Measurements from ENCODE around the gene CASP8. TPM values are rescaled to one million over a fixed set of nuclear protein-coding genes. Genes with fewer than 3 reads are reported as not detected.
A peak's percentile ranks its signal among the peaks of the same experiment; 100 is the strongest.

CASP8 gene
- total and polyA plus RNA-seq, 2 of the 8 experiments (the other 6 are each of a cell fraction or from before 2014, with no cell fraction given): 2.3 to 3.6 TPM

DNA sequence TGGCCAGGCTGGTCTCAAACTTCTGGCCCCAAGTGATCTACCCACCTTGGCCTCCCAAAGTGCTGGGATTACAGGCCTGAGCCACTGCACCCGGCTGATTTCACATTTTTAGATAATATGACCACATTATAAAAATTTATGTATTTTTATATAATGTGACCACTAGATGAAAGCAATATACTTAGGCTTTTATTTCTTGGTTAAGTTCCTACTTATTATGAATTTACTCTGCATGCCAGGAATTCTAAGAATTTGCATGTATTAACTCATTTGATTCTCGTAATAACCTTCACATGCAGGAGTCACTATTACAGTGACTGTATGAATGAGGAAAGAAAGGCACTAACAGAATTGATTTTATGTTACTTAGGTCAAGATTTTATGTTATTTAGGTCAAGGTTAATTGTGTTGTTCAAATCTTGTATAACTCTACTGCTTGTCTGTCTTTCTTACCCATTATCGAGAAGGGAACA is 25.6 kb upstream of the CASP8 start:
- Histone ChIP-seq H3K79me2 (ENCODE audit: control insufficient read depth in 1 of 2, insufficient read depth in 2 of 2, low read length in 2 of 2) (no peaks in the 10 kb centered on the region), H2BK120ac (replicated peaks; ENCODE audit: low read depth, low read length) (no peak overlapping the region), H3K23me2 (ENCODE audit: low read depth, low read length) (no peaks in the 10 kb centered on the region; the same call in 1 of the 2 replicates), H4K91ac (replicated peaks; ENCODE audit: insufficient read length, low read length) (no peak overlapping the region), H3K4me3 (ENCODE audit: extremely low read depth in 1 of 4, insufficient read depth in 2 of 4, low read depth in 3 of 4, low read length in 4 of 4) (peak overlapping the region in 1 of 4 experiments; percentile 13; a peak in 2 of 8 replicates), H3K4ac (replicated peaks; ENCODE audit: insufficient read length, low read depth, low read length) (no peak overlapping the region), H2AFZ (ENCODE audit: low read length) (no peak overlapping the region), H3K79me1 (ENCODE audit: low read depth, low read length) (no peaks in the 10 kb centered on the region), H2BK15ac (ENCODE audit: low read length) (no peak overlapping the region), H2AK5ac (ENCODE audit: low read depth, low read length) (no peak overlapping the region), H4K20me1 (replicated peaks in 1 of 2; ENCODE audit: control insufficient read depth in 1 of 2, insufficient read depth in 2 of 2, low read length in 2 of 2) (peaks cover 0 to 1% of the 10 kb centered on the region in 2 experiments), H3K23ac (ENCODE audit: insufficient read length) (no peak overlapping the region), H3K9ac (replicated peaks in 1 of 4; ENCODE audit: extremely low read depth in 1 of 4, low read depth in 3 of 4, low read length in 3 of 4) (no peak overlapping the region), H3K14ac (ENCODE audit: insufficient read length) (no peak overlapping the region), H3K18ac (ENCODE audit: extremely low read depth, low read length) (no peak overlapping the region), H3K56ac (replicated peaks; ENCODE audit: insufficient read length, low read depth, low read length) (no peak overlapping the region), H3K27ac (ENCODE audit: low read depth, low read length) (no peak overlapping the region), H3K27me3 (replicated peaks in 1 of 4; ENCODE audit: control insufficient read depth in 3 of 4, extremely low read depth in 1 of 4, insufficient read depth in 3 of 4, low read length in 3 of 4) (no peaks in the 10 kb centered on the region), H3K9me3 (ENCODE audit: insufficient read depth in 2 of 2, low read depth in 1 of 2, low read length in 1 of 2) (no peaks in the 10 kb centered on the region), H2BK20ac (ENCODE audit: low read length) (no peak overlapping the region), H4K5ac (ENCODE audit: insufficient read length, low read depth, low read length) (no peak overlapping the region), H3K36me3 (ENCODE audit: control insufficient read depth in 2 of 4, insufficient read depth in 4 of 4, low read length in 3 of 4) (no peaks in the 10 kb centered on the region), H2BK5ac (ENCODE audit: low read depth, low read length) (no peak overlapping the region), H2BK12ac (ENCODE audit: low read depth, low read length) (no peak overlapping the region), H3K4me1 (replicated peaks in 1 of 4; ENCODE audit: control insufficient read depth in 3 of 4, insufficient read depth in 4 of 4, low read length in 3 of 4) (no peaks in the 10 kb centered on the region; a peak in 1 of 7 replicates), H3K4me2 (ENCODE audit: insufficient read depth in 1 of 2, low read depth in 2 of 2, low read length in 2 of 2) (no peak overlapping the region; a peak in 1 of 4 replicates), H4K8ac (ENCODE audit: extremely low read depth, insufficient read depth, low read length) (no peak overlapping the region)
- WGBS, 2 experiments (ENCODE audit: extremely low coverage in 1 of 2, insufficient coverage in 1 of 2, insufficient read length in 1 of 2, insufficient replicate concordance in 2 of 2, low coverage in 1 of 2, low lambda C conversion rate in 2 of 2, missing lambda C conversion rate in 1 of 2): 82% methylated on average over 3 of the region's 3 CpGs; no CpG with 5 or more reads in 1 of the 2 experiments
- no peak for FAIRE-seq
- POLR2A ChIA-PET (ENCODE audit: partially characterized antibody): interaction anchor here (0.7 kb wide), 1 partner anchor 216 kb away, joined by 3 read pairs; no protein-coding TSS in a partner anchor
- no peak for DNase-seq (ENCODE audit: low read depth in 1 of 2, low spot score in 2 of 2)
- CTCF ChIA-PET (ENCODE audit: partially characterized antibody): interaction anchor here (0.6 to 3.3 kb wide), 10 partner anchors 16 to 413 kb away, joined by 3 to 42 read pairs (median 3); partner anchors contain the start of genes CASP10 and PPIL3
- no peak for TF ChIP-seq HDAC2 (IDR thresholded peaks at IDR 0.05; ENCODE audit: borderline replicate concordance in 1 of 2, low read depth in 2 of 2, low read length in 2 of 2)
- TF ChIP-seq PHF8 (conservative IDR thresholded peaks at IDR 0.05; ENCODE audit: low read depth, low read length): no peak
- no peak for TF ChIP-seq NANOG (IDR thresholded peaks at IDR 0.05; ENCODE audit: insufficient read depth, low read depth, low read length, poor library complexity, severe bottlenecking)
- no peak for TF ChIP-seq EZH2 (IDR thresholded peaks at IDR 0.05; ENCODE audit: low read depth, low read length, severe bottlenecking)
- no peak for TF ChIP-seq TCF12 (IDR thresholded peaks at IDR 0.05; ENCODE audit: low read depth, low read length)
- no peak for TF ChIP-seq KDM5A (IDR thresholded peaks at IDR 0.05; ENCODE audit: low read length)
- TF ChIP-seq CBX5 (IDR thresholded peaks at IDR 0.05; ENCODE audit: low read depth, low read length): no peak
- no peak for TF ChIP-seq SP1 (IDR thresholded peaks at IDR 0.05; ENCODE audit: low read depth, low read length)
- no peak for TF ChIP-seq RNF2 (IDR thresholded peaks at IDR 0.05; ENCODE audit: borderline replicate concordance, low read depth, low read length, missing control alignments, poor library complexity, severe bottlenecking)
- TF ChIP-seq CHD1 (IDR thresholded peaks at IDR 0.05; ENCODE audit: low read depth, low read length): no peak
- no peak for TF ChIP-seq CHD2 (IDR thresholded peaks at IDR 0.05; ENCODE audit: low read length)
